ENCODE data around the gene TMEM132D. TPM values are rescaled to one million over a fixed set of nuclear protein-coding genes. Genes with fewer than 3 reads are reported as not detected.

Gene TMEM132D
- total and polyA plus RNA-seq, 8 donors, result 0.26 to 2.5 (median 0.88) TPM; not detected in 1

DNA sequence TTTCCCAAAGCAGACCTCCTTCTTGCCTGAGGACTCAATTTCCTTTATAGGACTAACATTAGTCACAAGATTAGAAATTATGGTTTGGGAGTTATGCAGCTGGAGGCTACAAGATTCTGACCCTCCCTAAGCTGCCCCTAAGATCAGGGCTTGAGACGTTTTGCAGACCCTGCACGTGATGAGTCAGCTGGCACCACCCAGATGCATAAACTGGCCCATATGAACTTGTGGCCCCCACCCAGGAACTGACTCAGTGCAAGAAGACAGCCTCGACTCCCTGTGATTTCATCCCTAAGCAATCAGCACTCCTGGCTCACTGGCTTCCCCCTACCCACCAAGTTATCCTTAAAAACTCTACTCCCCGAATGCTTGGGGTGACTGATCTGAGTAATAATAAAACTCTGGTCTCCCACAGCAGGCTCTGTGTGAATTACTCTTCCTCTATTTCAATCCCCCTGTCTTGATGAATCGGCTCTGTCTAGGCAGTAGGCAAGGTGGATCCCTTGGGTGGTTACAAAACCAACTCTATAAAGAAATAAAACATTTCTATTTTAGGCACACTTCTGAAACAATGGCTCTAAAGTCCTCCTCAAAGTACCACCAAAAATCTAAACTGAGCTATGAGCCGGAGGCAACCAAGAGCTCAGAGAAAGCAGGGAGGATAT is 233.4 kb downstream of the TMEM132D start:
- H3K9me3 ChIP-seq, result peaks cover 0 to 5% of the 10 kb centered on the region in 2 donors
- H3K27ac ChIP-seq, result no peak overlapping the region
- intact Hi-C loops (cut with DNase I), result no loop called here
- no peak for DNase-seq
- H3K4me1 ChIP-seq, result no peaks in the 10 kb centered on the region
- TF ChIP-seq, protein P1, sequence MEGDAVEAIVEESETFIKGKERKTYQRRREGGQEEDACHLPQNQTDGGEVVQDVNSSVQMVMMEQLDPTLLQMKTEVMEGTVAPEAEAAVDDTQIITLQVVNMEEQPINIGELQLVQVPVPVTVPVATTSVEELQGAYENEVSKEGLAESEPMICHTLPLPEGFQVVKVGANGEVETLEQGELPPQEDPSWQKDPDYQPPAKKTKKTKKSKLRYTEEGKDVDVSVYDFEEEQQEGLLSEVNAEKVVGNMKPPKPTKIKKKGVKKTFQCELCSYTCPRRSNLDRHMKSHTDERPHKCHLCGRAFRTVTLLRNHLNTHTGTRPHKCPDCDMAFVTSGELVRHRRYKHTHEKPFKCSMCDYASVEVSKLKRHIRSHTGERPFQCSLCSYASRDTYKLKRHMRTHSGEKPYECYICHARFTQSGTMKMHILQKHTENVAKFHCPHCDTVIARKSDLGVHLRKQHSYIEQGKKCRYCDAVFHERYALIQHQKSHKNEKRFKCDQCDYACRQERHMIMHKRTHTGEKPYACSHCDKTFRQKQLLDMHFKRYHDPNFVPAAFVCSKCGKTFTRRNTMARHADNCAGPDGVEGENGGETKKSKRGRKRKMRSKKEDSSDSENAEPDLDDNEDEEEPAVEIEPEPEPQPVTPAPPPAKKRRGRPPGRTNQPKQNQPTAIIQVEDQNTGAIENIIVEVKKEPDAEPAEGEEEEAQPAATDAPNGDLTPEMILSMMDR (IDR thresholded peaks at IDR 0.05), result no peak
- no peak for ATAC-seq
- no peak overlapping the region for H3K4me3 ChIP-seq
- H3K36me3 ChIP-seq, result no peaks in the 10 kb centered on the region
- no peaks in the 10 kb centered on the region for H3K27me3 ChIP-seq

GRCh38 chr12:129665414-129665813 is 238.4 kb downstream of the TMEM132D start:
- Histone ChIP-seq H3K27me3 (no peaks in the 10 kb centered on the region), H3K4me3 (no peak overlapping the region), H3K27ac (no peak overlapping the region), H3K36me3 (no peaks in the 10 kb centered on the region), H3K9me3 (peaks cover 0 to 12% of the 10 kb centered on the region in 2 donors), H3K4me1 (no peaks in the 10 kb centered on the region)
- ATAC-seq (no peak), DNase-seq (no peak)
- intact Hi-C loops (cut with DNase I), result no loop called here
- TF ChIP-seq, protein P1 (IDR thresholded peaks at IDR 0.05), result no peak

DNA sequence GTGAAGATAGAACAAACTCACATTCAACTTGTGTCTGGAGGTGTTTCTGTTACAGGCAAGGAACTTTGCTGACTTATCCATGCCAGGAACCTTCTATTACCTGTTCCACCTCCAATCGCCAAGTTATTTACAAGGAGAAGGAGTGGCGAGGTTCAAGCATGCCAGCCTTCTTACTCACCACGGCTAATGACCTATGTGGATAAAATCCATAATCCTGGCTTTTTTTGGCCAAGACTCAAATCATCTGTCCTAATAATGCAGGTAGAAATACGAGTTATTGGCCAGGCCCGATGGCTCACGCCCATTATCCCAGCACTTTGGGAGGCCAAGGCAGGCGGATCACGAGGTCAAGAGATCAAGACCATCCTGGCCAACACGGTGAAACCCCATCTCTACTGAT is 241.6 kb downstream of the TMEM132D start:
- intact Hi-C loops (cut with DNase I), result no loop called here
- H3K4me1 ChIP-seq, result no peaks in the 10 kb centered on the region
- DNase-seq, result no peak
- peaks cover 0 to 9% of the 10 kb centered on the region in 2 donors for H3K9me3 ChIP-seq
- no peaks in the 10 kb centered on the region for H3K36me3 ChIP-seq
- TF ChIP-seq, protein P1 (IDR thresholded peaks at IDR 0.05), result no peak
- H3K27ac ChIP-seq, result no peak overlapping the region
- no peak for ATAC-seq
- no peak overlapping the region for H3K4me3 ChIP-seq
- H3K27me3 ChIP-seq, result no peaks in the 10 kb centered on the region

DNA sequence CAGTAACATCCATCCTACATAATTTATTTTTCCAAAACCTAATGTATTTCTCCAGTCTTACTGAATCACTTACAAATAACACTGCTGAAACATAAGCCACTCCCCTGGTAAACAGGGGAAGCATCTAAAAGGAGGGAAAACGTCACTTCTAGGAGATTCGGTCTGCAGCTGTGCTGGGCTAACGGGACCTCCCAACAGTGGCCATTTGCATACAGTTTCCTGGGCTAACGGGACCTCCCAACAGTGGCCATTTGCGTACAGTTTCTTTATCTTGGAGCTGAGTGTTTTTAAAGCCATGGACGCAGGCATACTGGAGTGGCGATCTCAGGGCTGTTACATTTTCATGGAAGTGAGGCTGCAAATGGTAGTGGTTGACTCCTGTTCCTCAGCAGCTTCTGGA is 242.9 kb downstream of the TMEM132D start:
- DNase-seq (no peak), ATAC-seq (no peak)
- TF ChIP-seq, protein P1 (IDR thresholded peaks at IDR 0.05), result no peak
- Histone ChIP-seq H3K27ac (no peak overlapping the region), H3K27me3 (no peaks in the 10 kb centered on the region), H3K4me1 (no peaks in the 10 kb centered on the region), H3K36me3 (no peaks in the 10 kb centered on the region), H3K4me3 (no peak overlapping the region), H3K9me3 (peaks cover 0 to 9% of the 10 kb centered on the region in 2 donors)
- intact Hi-C loops (cut with DNase I), result no loop called here

GRCh38 chr12:129659961-129660622 is 243.7 kb downstream of the TMEM132D start:
- Histone ChIP-seq H3K27ac (no peak overlapping the region), H3K9me3 (peaks cover 0 to 9% of the 10 kb centered on the region in 2 donors), H3K27me3 (no peaks in the 10 kb centered on the region), H3K4me1 (no peaks in the 10 kb centered on the region), H3K36me3 (no peaks in the 10 kb centered on the region), H3K4me3 (no peak overlapping the region)
- TF ChIP-seq, protein P1 (IDR thresholded peaks at IDR 0.05), result no peak
- no peak for DNase-seq
- ATAC-seq, result no peak
- intact Hi-C loops (cut with DNase I), result no loop called here
